ENCODE measurements around the gene CACNA1H.

The CACNA1H gene

GRCh38 chr16:1210461-1210860 is 57.6 kb downstream of the CACNA1H start:
- no peaks in the 10 kb centered on the region for H3K9me3 ChIP-seq
- H3K4me3 ChIP-seq (ENCODE audit: low read depth in 1 of 2, low read length in 1 of 2), result no peak overlapping the region
- H3K36me3 ChIP-seq, result no peaks in the 10 kb centered on the region
- no peaks in the 10 kb centered on the region for H3K4me1 ChIP-seq (ENCODE audit: control insufficient read depth in 1 of 2, insufficient read depth in 1 of 2, low read depth in 1 of 2, low read length in 1 of 2)
- H3K27me3 ChIP-seq, result no peaks in the 10 kb centered on the region
- TF ChIP-seq, protein P1, sequence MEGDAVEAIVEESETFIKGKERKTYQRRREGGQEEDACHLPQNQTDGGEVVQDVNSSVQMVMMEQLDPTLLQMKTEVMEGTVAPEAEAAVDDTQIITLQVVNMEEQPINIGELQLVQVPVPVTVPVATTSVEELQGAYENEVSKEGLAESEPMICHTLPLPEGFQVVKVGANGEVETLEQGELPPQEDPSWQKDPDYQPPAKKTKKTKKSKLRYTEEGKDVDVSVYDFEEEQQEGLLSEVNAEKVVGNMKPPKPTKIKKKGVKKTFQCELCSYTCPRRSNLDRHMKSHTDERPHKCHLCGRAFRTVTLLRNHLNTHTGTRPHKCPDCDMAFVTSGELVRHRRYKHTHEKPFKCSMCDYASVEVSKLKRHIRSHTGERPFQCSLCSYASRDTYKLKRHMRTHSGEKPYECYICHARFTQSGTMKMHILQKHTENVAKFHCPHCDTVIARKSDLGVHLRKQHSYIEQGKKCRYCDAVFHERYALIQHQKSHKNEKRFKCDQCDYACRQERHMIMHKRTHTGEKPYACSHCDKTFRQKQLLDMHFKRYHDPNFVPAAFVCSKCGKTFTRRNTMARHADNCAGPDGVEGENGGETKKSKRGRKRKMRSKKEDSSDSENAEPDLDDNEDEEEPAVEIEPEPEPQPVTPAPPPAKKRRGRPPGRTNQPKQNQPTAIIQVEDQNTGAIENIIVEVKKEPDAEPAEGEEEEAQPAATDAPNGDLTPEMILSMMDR (IDR thresholded peaks at IDR 0.05), result no peak
- H3K27ac ChIP-seq, result no peak overlapping the region

- H3K9me3 ChIP-seq, result no peaks in the 10 kb centered on the region
- H3K36me3 ChIP-seq, result no peaks in the 10 kb centered on the region
- H3K4me1 ChIP-seq (ENCODE audit: control insufficient read depth in 1 of 2, insufficient read depth in 1 of 2, low read depth in 1 of 2, low read length in 1 of 2), result no peaks in the 10 kb centered on the region
- H3K27me3 ChIP-seq, result no peaks in the 10 kb centered on the region
- H3K4me3 ChIP-seq (ENCODE audit: low read depth in 1 of 2, low read length in 1 of 2), result no peak overlapping the region
- TF ChIP-seq, protein P1 (IDR thresholded peaks at IDR 0.05), result no peak
- no peak overlapping the region for H3K27ac ChIP-seq
Measured at GRCh38 chr16:1211451-1212268, 58.8 kb downstream of the CACNA1H start.

- no peaks in the 10 kb centered on the region for H3K27me3 ChIP-seq
- H3K4me1 ChIP-seq (ENCODE audit: control insufficient read depth in 1 of 2, insufficient read depth in 1 of 2, low read depth in 1 of 2, low read length in 1 of 2), result no peaks in the 10 kb centered on the region
- H3K4me3 ChIP-seq (ENCODE audit: low read depth in 1 of 2, low read length in 1 of 2), result no peak overlapping the region
- H3K27ac ChIP-seq, result no peak overlapping the region
- H3K36me3 ChIP-seq, result no peaks in the 10 kb centered on the region
- TF ChIP-seq, protein P1 (IDR thresholded peaks at IDR 0.05), result no peak
- no peaks in the 10 kb centered on the region for H3K9me3 ChIP-seq
Measured at GRCh38 chr16:1212616-1213194, 59.8 kb downstream of the CACNA1H start.

- no peak overlapping the region for H3K4me3 ChIP-seq (ENCODE audit: low read depth in 1 of 2, low read length in 1 of 2)
- H3K9me3 ChIP-seq, result no peaks in the 10 kb centered on the region
- no peaks in the 10 kb centered on the region for H3K4me1 ChIP-seq (ENCODE audit: control insufficient read depth in 1 of 2, insufficient read depth in 1 of 2, low read depth in 1 of 2, low read length in 1 of 2)
- no peak overlapping the region for H3K27ac ChIP-seq
- no peaks in the 10 kb centered on the region for H3K36me3 ChIP-seq
- TF ChIP-seq, protein P1 (IDR thresholded peaks at IDR 0.05), result no peak
- no peaks in the 10 kb centered on the region for H3K27me3 ChIP-seq
Measured at GRCh38 chr16:1213231-1213630, 60.3 kb downstream of the CACNA1H start.

DNA sequence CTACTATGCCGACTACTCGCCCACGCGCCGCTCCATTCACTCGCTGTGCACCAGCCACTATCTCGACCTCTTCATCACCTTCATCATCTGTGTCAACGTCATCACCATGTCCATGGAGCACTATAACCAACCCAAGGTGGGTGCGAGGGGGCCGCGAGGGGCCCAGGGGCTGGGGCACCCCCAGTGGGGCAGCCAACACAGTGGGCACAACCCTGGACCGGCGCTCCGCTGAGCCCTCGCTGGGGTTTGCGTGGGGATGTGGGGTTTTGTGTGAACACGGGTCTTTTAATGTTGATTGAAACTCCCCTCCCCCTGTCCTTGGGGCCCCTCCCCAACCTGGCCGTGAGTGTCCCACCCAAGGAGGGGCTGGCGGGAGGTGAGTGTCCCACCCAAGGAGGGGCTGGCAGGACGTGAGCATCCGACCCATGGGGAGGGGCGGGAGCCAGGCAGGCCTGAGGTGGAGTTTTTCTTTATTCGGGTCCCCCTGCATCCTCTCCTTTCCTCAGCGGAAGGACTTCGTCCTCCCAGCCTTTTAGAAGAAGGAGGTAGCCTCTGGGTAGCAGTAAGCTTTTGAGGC is 61.0 kb downstream of the CACNA1H start:
- Histone ChIP-seq H3K27ac (no peak overlapping the region), H3K4me3 (ENCODE audit: low read depth in 1 of 2, low read length in 1 of 2) (no peak overlapping the region), H3K9me3 (no peaks in the 10 kb centered on the region), H3K4me1 (ENCODE audit: control insufficient read depth in 1 of 2, insufficient read depth in 1 of 2, low read depth in 1 of 2, low read length in 1 of 2) (no peaks in the 10 kb centered on the region), H3K36me3 (no peaks in the 10 kb centered on the region), H3K27me3 (no peaks in the 10 kb centered on the region)
- TF ChIP-seq, protein P1 (IDR thresholded peaks at IDR 0.05), result no peak

Measured in neutrophil (primary cell).